ENCODE data around the gene GYG2.
"Not testable (repeated sequence)": the region's sequence is repeated elsewhere in the genome, so short reads cannot be mapped to it uniquely, and the experiment has no call there.

GRCh38 chrX:2812161-2812907 lies 16.4 kb upstream of the GYG2 start:
- peak; percentile 47 to 60 for TF ChIP-seq CTCF (conservative IDR thresholded peaks at IDR 0.05 in 1 of 2, IDR thresholded peaks at IDR 0.05 in 1 of 2; ENCODE audit: low read depth in 1 of 2, low read length in 2 of 2)
- TF ChIP-seq EZH2 (IDR thresholded peaks at IDR 0.05; ENCODE audit: low read length, missing control alignments) = not testable (repeated sequence)
